ENCODE data around the gene C12orf57. TPM values are rescaled to one million over a fixed set of nuclear protein-coding genes. Genes with fewer than 3 reads are reported as not detected.

Gene C12orf57
- polyA plus RNA-seq, 2 of the 4 experiments (the other 2 are of a cell fraction), result 261 to 466 TPM

DNA sequence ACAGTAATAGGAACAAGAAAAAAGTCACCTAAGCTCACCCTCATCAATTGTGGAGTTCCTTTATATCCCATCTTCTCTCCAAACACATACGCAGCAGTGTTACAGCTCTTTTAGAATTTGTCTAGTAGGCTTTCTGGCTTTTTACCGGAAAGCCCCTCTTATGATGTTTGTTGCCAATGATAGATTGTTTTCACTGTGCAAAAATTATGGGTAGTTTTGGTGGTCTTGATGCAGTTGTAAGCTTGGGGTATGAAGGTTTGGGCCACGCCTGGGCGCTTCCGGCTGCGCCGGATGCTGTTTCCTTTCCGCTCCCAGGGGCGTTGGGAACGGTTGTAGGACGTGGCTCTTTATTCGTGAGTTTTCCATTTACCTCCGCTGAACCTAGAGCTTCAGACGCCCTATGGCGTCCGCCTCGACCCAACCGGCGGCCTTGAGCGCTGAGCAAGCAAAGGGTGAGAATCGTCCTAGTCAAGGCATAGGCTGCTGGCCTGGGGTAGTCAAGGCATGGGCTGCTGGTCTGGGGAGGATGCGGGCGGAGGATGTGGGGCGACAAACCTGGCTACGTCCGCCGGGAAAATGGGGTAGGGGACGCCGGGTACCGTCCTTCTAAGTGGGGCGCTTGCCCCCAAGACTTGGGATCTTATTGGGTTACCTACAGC, at the start of gene C12orf57, which contains the start of gene RNU7-1 (continued):
- peak; percentile 55 for TF ChIP-seq MAX (IDR thresholded peaks at IDR 0.05)
- TF ChIP-seq, protein P1, sequence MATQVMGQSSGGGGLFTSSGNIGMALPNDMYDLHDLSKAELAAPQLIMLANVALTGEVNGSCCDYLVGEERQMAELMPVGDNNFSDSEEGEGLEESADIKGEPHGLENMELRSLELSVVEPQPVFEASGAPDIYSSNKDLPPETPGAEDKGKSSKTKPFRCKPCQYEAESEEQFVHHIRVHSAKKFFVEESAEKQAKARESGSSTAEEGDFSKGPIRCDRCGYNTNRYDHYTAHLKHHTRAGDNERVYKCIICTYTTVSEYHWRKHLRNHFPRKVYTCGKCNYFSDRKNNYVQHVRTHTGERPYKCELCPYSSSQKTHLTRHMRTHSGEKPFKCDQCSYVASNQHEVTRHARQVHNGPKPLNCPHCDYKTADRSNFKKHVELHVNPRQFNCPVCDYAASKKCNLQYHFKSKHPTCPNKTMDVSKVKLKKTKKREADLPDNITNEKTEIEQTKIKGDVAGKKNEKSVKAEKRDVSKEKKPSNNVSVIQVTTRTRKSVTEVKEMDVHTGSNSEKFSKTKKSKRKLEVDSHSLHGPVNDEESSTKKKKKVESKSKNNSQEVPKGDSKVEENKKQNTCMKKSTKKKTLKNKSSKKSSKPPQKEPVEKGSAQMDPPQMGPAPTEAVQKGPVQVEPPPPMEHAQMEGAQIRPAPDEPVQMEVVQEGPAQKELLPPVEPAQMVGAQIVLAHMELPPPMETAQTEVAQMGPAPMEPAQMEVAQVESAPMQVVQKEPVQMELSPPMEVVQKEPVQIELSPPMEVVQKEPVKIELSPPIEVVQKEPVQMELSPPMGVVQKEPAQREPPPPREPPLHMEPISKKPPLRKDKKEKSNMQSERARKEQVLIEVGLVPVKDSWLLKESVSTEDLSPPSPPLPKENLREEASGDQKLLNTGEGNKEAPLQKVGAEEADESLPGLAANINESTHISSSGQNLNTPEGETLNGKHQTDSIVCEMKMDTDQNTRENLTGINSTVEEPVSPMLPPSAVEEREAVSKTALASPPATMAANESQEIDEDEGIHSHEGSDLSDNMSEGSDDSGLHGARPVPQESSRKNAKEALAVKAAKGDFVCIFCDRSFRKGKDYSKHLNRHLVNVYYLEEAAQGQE (IDR thresholded peaks at IDR 0.05), result peak; percentile 81
- peak; percentile 42; the same call in 1 of the 2 replicates for TF ChIP-seq CBX2 (IDR thresholded peaks at IDR 0.05; ENCODE audit: borderline replicate concordance, low read depth)
- peak; percentile 99 for TF ChIP-seq POLR2A (IDR thresholded peaks at IDR 0.05; ENCODE audit: low read length)
- peak; percentile 100 for TF ChIP-seq TP53 (CRISPR knock-in tag; IDR thresholded peaks at IDR 0.05)
- 0 out of 2 replicates have a peak, but pooled peaks have one; percentile 59 for TF ChIP-seq PHF8 (IDR thresholded peaks at IDR 0.05; ENCODE audit: borderline replicate concordance, low read depth)
- 0 out of 2 replicates have a peak, but pooled peaks have one; percentile 36 for TF ChIP-seq ESRRA (IDR thresholded peaks at IDR 0.05; ENCODE audit: borderline replicate concordance, low read length)
- no peak for TF ChIP-seq ELK1 (IDR thresholded peaks at IDR 0.05; ENCODE audit: low read depth, low read length)
- TF ChIP-seq ZC3H11A (IDR thresholded peaks at IDR 0.05), result no peak
- TF ChIP-seq FOSB (CRISPR knock-in tag; IDR thresholded peaks at IDR 0.05), result peak; percentile 100

DNA sequence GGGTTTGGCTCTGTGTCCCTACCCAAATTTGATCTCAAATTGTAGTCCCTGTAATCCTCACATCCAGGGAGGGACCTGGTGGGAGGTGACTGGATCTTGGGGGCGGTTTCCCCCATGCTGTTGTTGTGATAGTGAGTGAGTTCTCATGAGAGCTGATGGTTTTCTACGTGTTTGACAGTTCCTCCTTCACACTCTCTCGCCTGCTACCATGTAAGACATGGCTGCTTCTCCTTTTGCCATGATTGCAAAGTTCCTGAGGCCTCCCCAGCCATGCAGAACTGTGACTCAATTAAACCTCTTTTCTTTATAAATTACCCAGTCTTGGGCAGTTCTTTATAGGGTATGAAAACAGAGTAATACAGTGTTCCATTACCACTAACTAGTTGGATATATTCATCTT, 49.5 kb upstream of the C12orf57 start:
- 89% methylated on average over 3 of the region's 3 CpGs for WGBS (ENCODE audit: missing lambda C conversion rate)
- DNase-seq (ENCODE audit: low read depth in 1 of 2, low spot score in 1 of 2) (no peak), ATAC-seq (no peak), FAIRE-seq (no peak)
- no peak overlapping the region for H3K4me3 ChIP-seq
- H3K27ac ChIP-seq, result no peak overlapping the region
- H3K9me3 ChIP-seq, result no peaks in the 10 kb centered on the region
- H3K4me1 ChIP-seq, result peaks cover 15% of the 10 kb centered on the region
- no peak overlapping the region for H3K4me2 ChIP-seq
- no peak for TF ChIP-seq PHF8 (IDR thresholded peaks at IDR 0.05; ENCODE audit: borderline replicate concordance, low read depth)
- TF ChIP-seq POLR2A (IDR thresholded peaks at IDR 0.05; ENCODE audit: low read length), result no peak
- no peak for TF ChIP-seq JUN (IDR thresholded peaks at IDR 0.05)
- no peak for TF ChIP-seq NR3C1 (IDR thresholded peaks at IDR 0.05)
- TF ChIP-seq HES2 (IDR thresholded peaks at IDR 0.05), result no peak
- no peak for TF ChIP-seq ZFP36 (IDR thresholded peaks at IDR 0.05; ENCODE audit: borderline replicate concordance, partially characterized antibody)
- TF ChIP-seq GATA3 (IDR thresholded peaks at IDR 0.05; ENCODE audit: borderline replicate concordance), result no peak
- TF ChIP-seq EHMT2 (IDR thresholded peaks at IDR 0.05; ENCODE audit: low read depth), result no peak
- no peak for TF ChIP-seq CEBPB (IDR thresholded peaks at IDR 0.05)
- TF ChIP-seq CHD2 (IDR thresholded peaks at IDR 0.05; ENCODE audit: low read length, partially characterized antibody), result no peak
- no peak for TF ChIP-seq CTCF (IDR thresholded peaks at IDR 0.05)
- no peak for TF ChIP-seq EHF (CRISPR knock-in tag; IDR thresholded peaks at IDR 0.05)
- CTCF ChIA-PET, result interaction anchor here (0.6 to 9.5 kb wide), 7 partner anchors 10 to 65 kb away, joined by 3 to 399 read pairs (median 3); partner anchors contain the start of genes LRRC23, SPSB2 and TPI1
- POLR2A ChIA-PET, result no interaction called here

Data from A549 (cell line).